Ovary (tissue), 3 donors: ENCODE results near the gene TFF2.

Experiments used
- EP300 ChIP-seq: sonication (generic); formaldehyde crosslinking; IDR thresholded peaks from one replicate; pipeline ENCODE4 v1.6.1; 2017; ENCODE audit warnings: antibody characterized with exemption
- POLR2A ChIP-seq: fragments of 450-650 bp; IDR thresholded peaks from one replicate; pipeline ENCODE4 v1.6.1; 2017; ENCODE audit warnings: antibody characterized with exemption, mild to moderate bottlenecking, moderate library complexity
- TF ChIP-seq, protein P1 (sequence below), 3 donors: fragments of 450-650 bp in 2 of 3; fragments of 200-600 bp in 1 of 3; IDR thresholded peaks; one replicate each; pipeline versions ENCODE4 v1.5.1 to v1.8.0; 2016 to 2022; ENCODE audit warnings: antibody characterized with exemption in 3 of 3, mild to moderate bottlenecking in 1 of 3
- donor health status: DM: no; HTN: no; CAD: no.

GRCh38 chr21:42375506-42375905 lies 24.7 kb upstream of the TFF2 start:
- TF ChIP-seq, protein P1, sequence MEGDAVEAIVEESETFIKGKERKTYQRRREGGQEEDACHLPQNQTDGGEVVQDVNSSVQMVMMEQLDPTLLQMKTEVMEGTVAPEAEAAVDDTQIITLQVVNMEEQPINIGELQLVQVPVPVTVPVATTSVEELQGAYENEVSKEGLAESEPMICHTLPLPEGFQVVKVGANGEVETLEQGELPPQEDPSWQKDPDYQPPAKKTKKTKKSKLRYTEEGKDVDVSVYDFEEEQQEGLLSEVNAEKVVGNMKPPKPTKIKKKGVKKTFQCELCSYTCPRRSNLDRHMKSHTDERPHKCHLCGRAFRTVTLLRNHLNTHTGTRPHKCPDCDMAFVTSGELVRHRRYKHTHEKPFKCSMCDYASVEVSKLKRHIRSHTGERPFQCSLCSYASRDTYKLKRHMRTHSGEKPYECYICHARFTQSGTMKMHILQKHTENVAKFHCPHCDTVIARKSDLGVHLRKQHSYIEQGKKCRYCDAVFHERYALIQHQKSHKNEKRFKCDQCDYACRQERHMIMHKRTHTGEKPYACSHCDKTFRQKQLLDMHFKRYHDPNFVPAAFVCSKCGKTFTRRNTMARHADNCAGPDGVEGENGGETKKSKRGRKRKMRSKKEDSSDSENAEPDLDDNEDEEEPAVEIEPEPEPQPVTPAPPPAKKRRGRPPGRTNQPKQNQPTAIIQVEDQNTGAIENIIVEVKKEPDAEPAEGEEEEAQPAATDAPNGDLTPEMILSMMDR (IDR thresholded peaks at IDR 0.05), result no peak
- no peak for TF ChIP-seq POLR2A
- no peak for TF ChIP-seq EP300
